OCI-LY7 (cell line): ENCODE measurements around the gene TP53AIP1. TPM values are rescaled to one million over a fixed set of nuclear protein-coding genes. Genes with fewer than 3 reads are reported as not detected.
A peak's percentile ranks its signal among the peaks of the same experiment; 100 is the strongest.

Source experiments
- BruUV-seq: library from RNA; stranded (reverse); fragments of 400-500 nt; replicated peaks from 2 replicates; lab custom pipeline; 2021; lab: Mats Ljungman, UMichigan
- CTCF ChIA-PET: fragments of 300-600 bp; sonication (Branson Sonifier 250); formaldehyde crosslinking; loops from one replicate; lab custom pipeline; 2022; ENCODE audit warnings: antibody characterized with exemption; ENCODE audit not compliant: unreplicated experiment; lab: Charles Lee
- POLR2A ChIA-PET: fragments of 300-600 bp; sonication (Branson Sonifier 250); formaldehyde crosslinking; loops from one replicate; lab custom pipeline; 2022; ENCODE audit warnings: antibody characterized with exemption; lab: Charles Lee
- DNase-seq: peaks from one replicate; pipeline ENCODE4 v3.0.0-alpha.2; 2015; ENCODE audit warnings: low spot score
- H2AFZ ChIP-seq: fragments of 200-600 bp; sonication (generic), shearing (Covaris generic); 2 replicates; pipeline ENCODE4 v1.6.1; 2014; ENCODE audit warnings: mild to moderate bottlenecking, antibody characterized with exemption, low read length, moderate library complexity
- H3K27ac ChIP-seq: fragments of 200-600 bp; sonication (generic); 2 replicates; pipeline ENCODE4 v1.5.1; 2014; ENCODE audit warnings: mixed run types, low read depth, mild to moderate bottlenecking, moderate library complexity, low read length, inconsistent platforms; ENCODE audit not compliant: poor library complexity, severe bottlenecking
- H3K36me3 ChIP-seq: fragments of 200-600 bp; sonication (generic); 2 replicates; pipeline ENCODE4 v1.6.1; 2014; ENCODE audit warnings: mild to moderate bottlenecking, antibody characterized with exemption, low read length, moderate library complexity, mixed read lengths; ENCODE audit not compliant: insufficient read depth
- H3K4me1 ChIP-seq: fragments of 200-600 bp; sonication (generic); 2 replicates; pipeline ENCODE4 v1.5.1; 2014; ENCODE audit warnings: mild to moderate bottlenecking, low read length; ENCODE audit not compliant: insufficient read depth, poor library complexity, severe bottlenecking
- H3K4me2 ChIP-seq: fragments of 200-600 bp; sonication (generic); 2 replicates; pipeline ENCODE4 v1.6.1; 2014; ENCODE audit warnings: mild to moderate bottlenecking, low read length
- H3K4me3 ChIP-seq: fragments of 200-600 bp; sonication (generic); 2 replicates; pipeline ENCODE4 v1.5.1; 2014; ENCODE audit warnings: mild to moderate bottlenecking, low read depth, low read length; ENCODE audit not compliant: poor library complexity, severe bottlenecking
- H3K79me2 ChIP-seq: fragments of 200-600 bp; sonication (generic); 2 replicates; pipeline ENCODE4 v1.6.1; 2016; ENCODE audit warnings: low read depth, mild to moderate bottlenecking, low read length, moderate library complexity, mixed read lengths; ENCODE audit not compliant: insufficient read depth
- H3K9me2 ChIP-seq: fragments of 200-600 bp; sonication (generic); 2 replicates; pipeline ENCODE4 v1.6.1; 2016; ENCODE audit warnings: mild to moderate bottlenecking, low read length, mixed read lengths; ENCODE audit not compliant: insufficient read depth
- H3K9me3 ChIP-seq: fragments of 200-600 bp; sonication (generic); 2 replicates; pipeline ENCODE4 v1.6.1; 2014; ENCODE audit warnings: mild to moderate bottlenecking, mixed run types, low read length, mixed read lengths
- H4K20me1 ChIP-seq: fragments of 200-600 bp; sonication (generic); 2 replicates; pipeline ENCODE4 v1.6.1; 2014; ENCODE audit warnings: mild to moderate bottlenecking, antibody characterized with exemption, low read length, moderate library complexity, mixed read lengths; ENCODE audit not compliant: insufficient read depth
- EZH2phosphoT487 ChIP-seq: fragments of 200-600 bp; sonication (generic); IDR thresholded peaks from 2 replicates; pipeline ENCODE4 v1.6.1; 2018; ENCODE audit warnings: low read depth, borderline replicate concordance, mild to moderate bottlenecking, mixed run types, antibody characterized with exemption, low read length, moderate library complexity, mixed read lengths
- intact Hi-C: fragments of 100-400 bp; cut with micrococcal nuclease; formaldehyde crosslinking; loops from one replicate; pipeline ENCODE4 v1.10.0; 2022; ENCODE audit not compliant: unreplicated experiment
- total RNA-seq, 2 experiments: library from RNA; depleted of rRNA in 1 of 2; stranded (reverse); fragments of >200 nt in 1 of 2; shearing (Covaris generic) in 1 of 2; gene quantifications; 2 replicates each; pipeline ENCODE4 v1.2.3, GENCODE V29; 2014 to 2022
- TF ChIP-seq, protein P1 (sequence below): fragments of 200-600 bp; sonication (generic); conservative IDR thresholded peaks from 2 replicates; pipeline ENCODE4 v1.5.1; 2014; ENCODE audit warnings: mild to moderate bottlenecking, antibody characterized with exemption, low read length, moderate library complexity, mixed read lengths

Gene TP53AIP1
- total RNA-seq, 2 experiments from 2014 or later = not detected

GRCh38 chr11:128905345-128906184, 37.1 kb downstream of the TP53AIP1 start:
- Histone ChIP-seq H3K79me2 (no peaks in the 10 kb centered on the region), H3K9me2 (no peaks in the 10 kb centered on the region), H3K4me3 (no peak overlapping the region), H3K4me1 (no peaks in the 10 kb centered on the region), H3K9me3 (no peaks in the 10 kb centered on the region), H3K36me3 (no peaks in the 10 kb centered on the region), H4K20me1 (no peaks in the 10 kb centered on the region), H3K27ac (no peak overlapping the region), H2AFZ (no peak overlapping the region), H3K4me2 (no peak overlapping the region)
- POLR2A ChIA-PET = interaction anchor here (0.6 to 0.7 kb wide), 2 partner anchors 118 to 360 kb away, joined by 3 to 4 read pairs; no protein-coding TSS in a partner anchor
- no TSS peak for BruUV-seq
- TF ChIP-seq, protein P1, sequence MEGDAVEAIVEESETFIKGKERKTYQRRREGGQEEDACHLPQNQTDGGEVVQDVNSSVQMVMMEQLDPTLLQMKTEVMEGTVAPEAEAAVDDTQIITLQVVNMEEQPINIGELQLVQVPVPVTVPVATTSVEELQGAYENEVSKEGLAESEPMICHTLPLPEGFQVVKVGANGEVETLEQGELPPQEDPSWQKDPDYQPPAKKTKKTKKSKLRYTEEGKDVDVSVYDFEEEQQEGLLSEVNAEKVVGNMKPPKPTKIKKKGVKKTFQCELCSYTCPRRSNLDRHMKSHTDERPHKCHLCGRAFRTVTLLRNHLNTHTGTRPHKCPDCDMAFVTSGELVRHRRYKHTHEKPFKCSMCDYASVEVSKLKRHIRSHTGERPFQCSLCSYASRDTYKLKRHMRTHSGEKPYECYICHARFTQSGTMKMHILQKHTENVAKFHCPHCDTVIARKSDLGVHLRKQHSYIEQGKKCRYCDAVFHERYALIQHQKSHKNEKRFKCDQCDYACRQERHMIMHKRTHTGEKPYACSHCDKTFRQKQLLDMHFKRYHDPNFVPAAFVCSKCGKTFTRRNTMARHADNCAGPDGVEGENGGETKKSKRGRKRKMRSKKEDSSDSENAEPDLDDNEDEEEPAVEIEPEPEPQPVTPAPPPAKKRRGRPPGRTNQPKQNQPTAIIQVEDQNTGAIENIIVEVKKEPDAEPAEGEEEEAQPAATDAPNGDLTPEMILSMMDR = peak; percentile 43
- no peak for TF ChIP-seq EZH2phosphoT487
- no peak for DNase-seq
- CTCF ChIA-PET = no interaction called here
- intact Hi-C loops = no loop called here

GRCh38 chr11:128904656-128905344, 37.9 kb downstream of the TP53AIP1 start:
- no peak overlapping the region for H3K4me2 ChIP-seq
- DNase-seq = no peak
- no peaks in the 10 kb centered on the region for H3K9me3 ChIP-seq
- no peak overlapping the region for H2AFZ ChIP-seq
- no peaks in the 10 kb centered on the region for H3K79me2 ChIP-seq
- H4K20me1 ChIP-seq = no peaks in the 10 kb centered on the region
- H3K4me3 ChIP-seq = no peak overlapping the region
- H3K4me1 ChIP-seq = no peaks in the 10 kb centered on the region
- no peaks in the 10 kb centered on the region for H3K9me2 ChIP-seq
- no peak overlapping the region for H3K27ac ChIP-seq
- POLR2A ChIA-PET = interaction anchor here (0.6 kb wide), 1 partner anchor 117 kb away, joined by 3 read pairs; no protein-coding TSS in a partner anchor
- H3K36me3 ChIP-seq = no peaks in the 10 kb centered on the region
- intact Hi-C loops = no loop called here
- no TSS peak for BruUV-seq
- CTCF ChIA-PET = no interaction called here
- TF ChIP-seq EZH2phosphoT487 = no peak
- TF ChIP-seq, protein P1 = no peak
